Measurements from ENCODE around the gene CSDE1.

- TF ChIP-seq CTCF (conservative IDR thresholded peaks at IDR 0.05 in 1 of 2, IDR thresholded peaks at IDR 0.05 in 1 of 2; ENCODE audit: extremely low read depth in 1 of 2, insufficient read depth in 1 of 2, low read depth in 1 of 2, low read length in 2 of 2) (peak; percentile 50 to 60), EZH2 (IDR thresholded peaks at IDR 0.05; ENCODE audit: borderline replicate concordance, low read length) (no peak)
These were observed at the start of gene CSDE1 for GRCh38 chr1:114757455-114758255.
